HG03135 (cell line): ENCODE data around the gene HBS1L.

Experiments
- ATAC-seq: cut with Tn5 transposase; IDR thresholded peaks from one replicate; pipeline ENCODE4 v1.9.1; 2021; ENCODE audit warnings: mild to moderate bottlenecking, moderate library complexity; ENCODE audit not compliant: unreplicated experiment

Gene HBS1L

GRCh38 chr6:135043364-135043763, 11.3 kb downstream of the HBS1L start:
- ATAC-seq = no peak

- ATAC-seq = no peak
Observed at GRCh38 chr6:135038335-135038734, 16.3 kb downstream of the HBS1L start.

DNA sequence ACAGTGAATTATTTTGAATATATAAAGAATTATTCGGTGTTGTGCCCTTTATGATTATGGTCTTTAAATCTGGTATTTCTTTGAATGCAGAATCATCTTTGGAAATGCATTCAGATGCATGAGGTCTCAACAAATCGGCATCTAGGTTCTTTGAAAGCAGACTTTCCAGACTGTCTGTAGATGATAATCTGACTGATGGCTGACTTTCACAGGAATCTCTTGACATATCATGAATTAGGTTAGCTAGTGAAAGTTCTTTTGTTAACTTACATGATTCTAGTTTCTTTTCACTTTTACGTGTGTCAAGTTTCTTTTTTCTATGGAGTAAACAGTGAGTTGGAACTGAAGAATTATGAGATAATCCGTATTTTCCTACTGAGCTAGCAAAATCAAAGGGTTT, 17.1 kb downstream of the HBS1L start:
- no peak for ATAC-seq

DNA sequence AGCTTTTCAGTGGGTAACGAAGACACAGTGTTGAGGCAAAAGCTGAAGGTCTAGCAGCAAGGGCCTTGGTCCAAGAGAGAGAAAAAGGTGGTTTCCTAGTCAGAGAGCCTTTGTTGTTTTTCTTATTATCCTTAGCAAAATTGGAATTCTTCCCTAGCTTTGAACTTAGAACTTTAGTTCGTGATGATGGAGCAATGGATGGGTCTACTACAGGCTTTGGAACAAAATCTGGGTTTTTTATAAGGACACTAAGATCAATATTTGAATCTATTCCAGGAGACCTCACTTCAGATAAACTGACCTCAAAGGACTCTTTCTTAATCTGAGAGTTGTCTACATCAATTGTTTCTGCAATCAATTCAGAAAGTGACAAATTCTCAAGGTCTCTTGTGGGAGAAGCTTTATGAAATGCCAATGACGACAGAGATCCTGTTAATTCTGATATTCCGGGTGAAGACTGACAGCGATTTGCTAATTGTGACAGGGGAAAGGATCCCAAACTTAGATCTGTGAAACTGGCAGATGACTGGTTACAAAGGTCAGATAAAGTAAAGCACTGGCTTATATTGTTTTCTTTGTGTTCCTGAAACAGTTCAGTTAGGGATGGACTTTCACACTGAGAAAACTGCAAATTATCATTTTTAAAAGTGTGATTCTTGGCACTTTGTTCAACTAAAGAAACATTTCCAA, 17.7 kb downstream of the HBS1L start:
- no peak for ATAC-seq

- no peak for ATAC-seq
Observed at GRCh38 chr6:135033238-135033637, 21.4 kb downstream of the HBS1L start.

DNA sequence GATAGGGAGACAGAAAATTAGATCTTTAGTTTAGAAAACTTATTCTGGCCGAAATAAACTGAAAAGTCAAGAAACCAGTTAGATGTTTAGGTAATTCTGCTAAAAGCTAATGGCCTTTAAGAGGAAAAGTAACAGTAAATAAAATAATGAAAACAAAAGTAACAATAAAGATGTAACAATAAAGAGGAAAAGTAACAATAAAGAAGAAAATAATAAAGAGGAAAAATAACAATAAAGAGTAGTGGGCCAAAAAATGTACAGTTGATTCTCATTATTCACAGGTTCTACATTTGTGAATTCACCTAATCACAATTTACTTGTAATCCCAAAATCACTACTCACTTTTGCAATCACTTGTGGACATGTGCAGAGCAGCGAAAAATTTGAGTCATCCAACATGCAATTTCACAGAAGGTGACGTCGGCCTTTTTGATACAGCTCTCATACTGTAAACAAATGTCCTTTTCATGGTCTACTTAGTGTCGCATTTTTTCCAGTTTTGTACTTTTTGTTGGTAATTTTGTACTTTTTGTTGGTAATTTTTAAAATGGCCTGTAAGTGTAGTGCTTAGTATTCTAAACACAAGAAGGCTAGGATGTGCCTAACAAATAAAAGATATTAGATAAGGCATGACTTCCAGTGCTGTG, 24.0 kb downstream of the HBS1L start:
- ATAC-seq = no peak

- peak; percentile 94 for ATAC-seq
Observed at GRCh38 chr6:135030056-135030473, 24.6 kb downstream of the HBS1L start.

DNA sequence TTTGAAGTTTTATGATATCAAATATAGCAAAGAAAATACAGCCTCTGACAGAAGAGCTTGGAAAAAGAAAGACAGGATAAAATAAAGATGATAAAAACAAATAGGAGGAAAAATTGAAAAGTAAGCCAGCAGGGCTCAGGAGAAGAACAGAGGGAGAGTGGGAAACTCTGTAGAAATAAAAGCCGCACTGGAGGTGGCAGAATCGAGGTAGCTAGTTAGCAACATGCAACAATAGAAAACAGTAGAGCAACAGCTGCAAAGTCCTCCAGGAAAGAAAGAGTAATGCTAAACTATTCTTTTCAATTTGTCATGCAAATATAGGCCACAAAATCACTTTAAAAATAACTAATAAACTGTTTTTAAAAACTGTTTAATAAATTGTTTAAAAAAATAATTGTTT, 28.8 kb downstream of the HBS1L start:
- no peak for ATAC-seq

GRCh38 chr6:135025175-135025574, 29.4 kb downstream of the HBS1L start:
- ATAC-seq = no peak

- ATAC-seq = no peak
Observed at GRCh38 chr6:135022050-135022697, 32.4 kb downstream of the HBS1L start.

DNA sequence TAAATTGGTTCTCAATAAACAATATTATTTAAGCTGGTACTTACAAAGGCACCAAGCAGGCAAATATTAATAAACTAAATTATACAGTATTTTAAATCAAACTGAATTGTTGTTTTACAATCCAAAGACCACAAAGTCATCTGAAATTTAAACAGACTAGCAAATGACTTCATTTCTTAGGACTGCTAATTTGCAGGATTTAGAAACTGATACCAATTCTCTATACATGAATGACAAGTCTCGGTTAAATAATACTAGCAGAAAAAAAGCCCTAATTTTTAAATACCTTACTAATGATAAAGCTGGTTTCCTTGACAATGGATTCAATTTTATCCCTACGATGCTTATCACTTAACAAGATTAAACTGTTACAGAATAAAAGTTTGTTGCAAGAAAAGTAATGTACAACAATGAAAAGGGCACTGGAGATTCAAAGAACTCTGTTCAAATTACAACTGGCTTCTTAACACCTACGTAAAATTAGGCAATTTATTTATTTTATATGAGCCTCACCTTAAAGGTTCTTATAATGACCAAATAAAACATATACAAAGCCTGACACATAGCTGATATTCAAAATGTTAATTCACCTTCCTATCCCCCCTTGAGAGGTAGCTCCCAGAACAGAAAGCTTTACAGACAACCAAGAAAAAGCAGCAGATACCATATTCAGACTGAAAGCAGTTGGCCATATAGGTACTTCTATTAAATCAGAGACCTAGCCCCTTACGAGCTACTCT, 33.1 kb downstream of the HBS1L start:
- ATAC-seq = no peak

DNA sequence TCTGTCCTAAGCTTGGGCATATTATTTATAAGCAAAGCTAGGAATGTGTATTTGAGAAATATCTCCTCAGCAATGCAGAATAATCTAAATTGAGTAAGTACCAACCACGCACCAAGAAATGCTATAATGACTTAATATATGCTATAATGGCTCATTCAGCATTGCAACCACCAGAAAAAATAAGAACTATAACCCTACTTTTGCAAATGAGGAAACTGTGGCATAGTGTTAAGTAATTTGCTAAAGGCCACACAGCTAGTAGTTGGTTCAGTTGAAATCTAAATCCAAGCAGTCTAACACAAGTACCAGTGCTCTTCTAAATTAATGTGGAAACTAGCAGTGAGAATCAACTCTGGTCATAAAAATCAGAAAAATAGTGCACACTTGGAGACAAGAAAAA, 35.7 kb downstream of the HBS1L start:
- ATAC-seq = no peak

- no peak for ATAC-seq
Observed at GRCh38 chr6:135018052-135018451, 36.6 kb downstream of the HBS1L start.

DNA sequence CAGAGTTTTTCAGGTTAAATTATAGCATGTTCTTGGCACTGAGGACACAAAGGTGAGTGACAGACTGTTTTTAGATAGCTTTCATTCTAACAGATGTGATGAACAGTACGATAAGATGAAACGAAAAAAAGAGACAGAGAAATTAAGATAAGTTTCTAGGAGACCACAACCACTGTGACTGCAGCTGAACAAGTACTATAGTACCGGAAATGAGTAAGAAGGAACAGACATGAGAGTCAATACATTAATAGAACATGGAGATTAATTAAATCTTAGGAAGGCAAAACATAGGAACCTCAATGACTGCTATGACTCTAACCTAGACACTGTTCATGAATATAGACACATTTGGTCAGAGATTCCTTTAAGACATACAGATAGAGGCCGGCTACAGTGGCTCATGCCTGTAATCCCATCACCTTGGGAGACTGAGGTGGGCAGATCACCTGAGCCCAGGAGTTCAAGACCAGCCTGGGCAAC, 40.2 kb downstream of the HBS1L start:
- peak; percentile 88 for ATAC-seq

GRCh38 chr6:135013211-135013610, 41.4 kb downstream of the HBS1L start:
- ATAC-seq = no peak

GRCh38 chr6:135012764-135013163, 41.9 kb downstream of the HBS1L start:
- ATAC-seq = no peak

DNA sequence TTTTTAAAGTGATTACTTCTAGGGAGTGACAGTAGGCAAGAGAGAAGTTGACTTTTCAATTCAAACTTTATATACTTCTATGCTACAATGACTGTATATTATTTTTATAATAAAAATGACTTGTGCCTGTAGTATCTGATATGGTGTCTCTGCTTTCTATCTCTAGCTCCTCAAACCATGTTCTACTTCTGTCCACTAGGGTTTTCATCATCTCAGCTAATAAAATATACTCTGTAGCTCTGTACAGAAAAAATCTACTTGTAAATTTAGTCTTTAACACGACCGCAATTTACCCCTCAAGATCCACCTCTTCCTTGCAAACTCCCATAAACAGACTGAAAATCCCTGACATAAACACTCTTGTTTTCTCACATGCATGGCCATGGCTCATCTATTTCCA, 42.3 kb downstream of the HBS1L start:
- no peak for ATAC-seq

DNA sequence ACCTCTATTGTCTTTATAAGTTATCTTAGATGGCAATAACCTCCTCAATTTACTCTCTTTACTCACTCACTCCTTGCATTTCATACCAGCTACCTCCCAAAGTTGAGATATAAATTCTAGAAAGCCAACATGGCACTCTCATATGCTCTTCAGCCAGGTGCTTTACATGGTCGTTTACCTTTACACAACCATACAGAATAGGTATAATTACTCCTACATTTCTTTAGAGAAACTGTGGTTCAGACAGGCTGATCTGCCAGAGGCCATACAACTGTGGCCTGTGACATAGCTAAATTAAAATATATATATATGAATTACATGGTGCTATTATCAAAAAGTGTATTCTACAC, 45.7 kb downstream of the HBS1L start:
- ATAC-seq = no peak

- peak; percentile 90 for ATAC-seq
Observed at GRCh38 chr6:135008072-135008940, 46.3 kb downstream of the HBS1L start.

DNA sequence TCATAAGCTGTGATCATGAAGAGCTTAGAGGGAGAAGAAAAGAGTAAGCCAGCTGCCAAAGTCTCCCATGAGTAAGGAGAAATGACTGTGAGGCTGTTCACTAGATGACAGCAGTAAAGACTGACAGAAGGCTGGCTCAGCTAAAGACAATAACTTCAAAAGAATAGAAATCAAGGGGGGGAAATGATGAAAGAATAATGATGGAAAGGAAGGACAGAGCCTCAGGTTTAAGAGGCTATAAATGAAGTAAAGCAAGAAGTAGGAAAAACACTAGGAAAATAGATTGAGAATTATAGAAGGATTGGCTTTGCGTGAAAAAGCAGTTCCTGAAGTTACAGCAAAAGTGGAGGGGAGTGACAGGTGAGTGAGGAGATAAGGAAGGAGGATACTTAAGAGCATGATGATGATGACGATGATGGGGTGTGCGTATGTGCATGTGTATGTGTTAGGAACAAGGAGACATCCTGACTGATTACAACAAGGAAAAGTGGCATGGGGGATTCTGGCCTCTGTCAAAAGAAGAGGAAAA, 48.2 kb downstream of the HBS1L start:
- ATAC-seq = no peak
